ENCODE results near the gene TMEM145. TPM values are rescaled to one million over a fixed set of nuclear protein-coding genes. Genes with fewer than 3 reads are reported as not detected.
"Not testable (repeated sequence)": the region's sequence is repeated elsewhere in the genome, so short reads cannot be mapped to it uniquely, and the experiment has no call there.

TMEM145 gene
- polyA plus RNA-seq, 1 donor (not counting 4 experiments of a cell fraction or from before 2014, with no cell fraction given): not detected

DNA sequence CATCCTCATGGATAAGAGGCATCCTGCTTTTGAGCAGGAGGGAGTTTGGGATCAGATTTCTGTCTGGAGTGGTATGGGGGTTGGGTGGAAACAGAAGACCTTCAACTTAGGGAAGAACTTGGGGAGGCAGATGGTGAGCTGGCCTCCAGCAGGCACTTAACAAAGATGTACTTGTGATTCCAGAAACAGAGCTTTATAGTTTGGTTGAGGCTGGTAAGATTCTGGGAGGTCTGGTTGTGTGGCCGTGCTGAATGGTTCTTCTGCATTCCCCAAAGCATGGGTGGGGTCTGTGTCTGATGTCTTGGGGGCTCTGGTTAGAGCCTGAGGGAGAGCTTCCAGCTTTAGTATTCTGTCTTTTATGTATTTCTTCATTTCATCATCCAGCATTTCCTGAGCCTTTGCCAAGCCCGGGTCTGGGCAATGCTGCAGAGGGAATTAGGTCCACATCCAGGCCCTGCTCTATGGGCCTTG lies 17.2 kb downstream of the TMEM145 start:
- H3K27me3 ChIP-seq (ENCODE audit: control insufficient read depth, extremely low read depth, insufficient read depth, low read length): no peaks in the 10 kb centered on the region
- peaks cover 17% of the 10 kb centered on the region for H3K79me2 ChIP-seq (ENCODE audit: control insufficient read depth, insufficient read depth, low read length)
- TF ChIP-seq EZH2 (IDR thresholded peaks at IDR 0.05; ENCODE audit: low read length): no peak
- TF ChIP-seq, protein P1, sequence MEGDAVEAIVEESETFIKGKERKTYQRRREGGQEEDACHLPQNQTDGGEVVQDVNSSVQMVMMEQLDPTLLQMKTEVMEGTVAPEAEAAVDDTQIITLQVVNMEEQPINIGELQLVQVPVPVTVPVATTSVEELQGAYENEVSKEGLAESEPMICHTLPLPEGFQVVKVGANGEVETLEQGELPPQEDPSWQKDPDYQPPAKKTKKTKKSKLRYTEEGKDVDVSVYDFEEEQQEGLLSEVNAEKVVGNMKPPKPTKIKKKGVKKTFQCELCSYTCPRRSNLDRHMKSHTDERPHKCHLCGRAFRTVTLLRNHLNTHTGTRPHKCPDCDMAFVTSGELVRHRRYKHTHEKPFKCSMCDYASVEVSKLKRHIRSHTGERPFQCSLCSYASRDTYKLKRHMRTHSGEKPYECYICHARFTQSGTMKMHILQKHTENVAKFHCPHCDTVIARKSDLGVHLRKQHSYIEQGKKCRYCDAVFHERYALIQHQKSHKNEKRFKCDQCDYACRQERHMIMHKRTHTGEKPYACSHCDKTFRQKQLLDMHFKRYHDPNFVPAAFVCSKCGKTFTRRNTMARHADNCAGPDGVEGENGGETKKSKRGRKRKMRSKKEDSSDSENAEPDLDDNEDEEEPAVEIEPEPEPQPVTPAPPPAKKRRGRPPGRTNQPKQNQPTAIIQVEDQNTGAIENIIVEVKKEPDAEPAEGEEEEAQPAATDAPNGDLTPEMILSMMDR (optimal IDR thresholded peaks at IDR 0.05 in 1 of 3, IDR thresholded peaks at IDR 0.05 in 1 of 3, conservative IDR thresholded peaks at IDR 0.05 in 1 of 3; ENCODE audit: extremely low read depth in 1 of 3, insufficient read depth in 2 of 3, low read length in 3 of 3): no peak
- H3K9me1 ChIP-seq (ENCODE audit: control insufficient read depth, extremely low read depth, insufficient read depth, low read length): no peaks in the 10 kb centered on the region
- FAIRE-seq: no peak
- peaks cover 12% of the 10 kb centered on the region for H3K4me1 ChIP-seq (ENCODE audit: control insufficient read depth, extremely low read depth, insufficient read depth, low read length)
- H3K9me3 ChIP-seq (ENCODE audit: control insufficient read depth, low read depth, low read length): no peaks in the 10 kb centered on the region
- dilution Hi-C loops (cut with MboI; ENCODE audit: extremely low pct_ligation_motif_present, low sequenced_read_pairs): no loop called here
- DNase-seq (ENCODE audit: low read depth, low spot score): no peak
- H3K36me3 ChIP-seq (ENCODE audit: control insufficient read depth in 2 of 2, extremely low read depth in 1 of 2, insufficient read depth in 2 of 2, low read length in 2 of 2): no peaks in the 10 kb centered on the region
- H3K4me2 ChIP-seq (ENCODE audit: control insufficient read depth, extremely low read depth, insufficient read depth, low read depth, low read length): no peak overlapping the region
- H3K4me3 ChIP-seq (ENCODE audit: control insufficient read depth in 2 of 3, extremely low read depth in 1 of 3, insufficient read depth in 2 of 3, low read depth in 1 of 3, low read length in 3 of 3): no peak overlapping the region
- no peak overlapping the region for H3K9ac ChIP-seq (ENCODE audit: control insufficient read depth, extremely low read depth, insufficient read depth, low read length)
- no peaks in the 10 kb centered on the region for H4K20me1 ChIP-seq (ENCODE audit: control insufficient read depth, extremely low read depth, insufficient read depth, low read length)
- no peak overlapping the region for H3K27ac ChIP-seq (ENCODE audit: control insufficient read depth, insufficient read depth, low read length)
- H2AFZ ChIP-seq (ENCODE audit: control insufficient read depth, low read length): no peak overlapping the region

DNA sequence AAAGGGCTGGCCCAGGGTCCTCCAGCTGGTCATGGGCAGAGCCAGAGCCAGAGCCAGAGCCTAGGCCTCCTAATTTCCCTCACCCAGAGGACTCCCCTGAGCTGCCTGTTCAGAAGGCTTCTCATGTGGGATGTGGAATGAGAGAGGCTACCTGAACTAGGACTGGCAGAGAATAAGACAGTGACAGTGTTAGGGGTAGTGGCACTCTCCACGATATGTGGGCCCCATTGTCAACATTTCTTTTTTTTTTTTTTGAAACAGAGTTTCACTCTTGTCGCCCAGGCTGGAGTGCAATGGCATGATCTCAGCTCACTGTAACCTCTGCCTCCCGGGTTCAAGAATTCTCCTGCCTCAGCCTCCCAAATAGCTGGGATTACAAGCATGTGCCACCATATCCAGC lies 18.2 kb downstream of the TMEM145 start:
- dilution Hi-C loops (cut with MboI; ENCODE audit: extremely low pct_ligation_motif_present, low sequenced_read_pairs); DNase-seq (ENCODE audit: low read depth, low spot score); H4K20me1 ChIP-seq (ENCODE audit: control insufficient read depth, extremely low read depth, insufficient read depth, low read length); H3K27me3 ChIP-seq (ENCODE audit: control insufficient read depth, extremely low read depth, insufficient read depth, low read length); H3K9me1 ChIP-seq (ENCODE audit: control insufficient read depth, extremely low read depth, insufficient read depth, low read length); FAIRE-seq; H3K4me2 ChIP-seq (ENCODE audit: control insufficient read depth, extremely low read depth, insufficient read depth, low read depth, low read length); H2AFZ ChIP-seq (ENCODE audit: control insufficient read depth, low read length); H3K4me3 ChIP-seq (ENCODE audit: control insufficient read depth in 2 of 3, extremely low read depth in 1 of 3, insufficient read depth in 2 of 3, low read depth in 1 of 3, low read length in 3 of 3); H3K9me3 ChIP-seq (ENCODE audit: control insufficient read depth, low read depth, low read length); H3K36me3 ChIP-seq (ENCODE audit: control insufficient read depth in 2 of 2, extremely low read depth in 1 of 2, insufficient read depth in 2 of 2, low read length in 2 of 2); H3K27ac ChIP-seq (ENCODE audit: control insufficient read depth, insufficient read depth, low read length); H3K9ac ChIP-seq (ENCODE audit: control insufficient read depth, extremely low read depth, insufficient read depth, low read length); H3K4me1 ChIP-seq (ENCODE audit: control insufficient read depth, extremely low read depth, insufficient read depth, low read length): not testable (repeated sequence)
- H3K79me2 ChIP-seq (ENCODE audit: control insufficient read depth, insufficient read depth, low read length): peaks cover 11% of the 10 kb centered on the region

DNA sequence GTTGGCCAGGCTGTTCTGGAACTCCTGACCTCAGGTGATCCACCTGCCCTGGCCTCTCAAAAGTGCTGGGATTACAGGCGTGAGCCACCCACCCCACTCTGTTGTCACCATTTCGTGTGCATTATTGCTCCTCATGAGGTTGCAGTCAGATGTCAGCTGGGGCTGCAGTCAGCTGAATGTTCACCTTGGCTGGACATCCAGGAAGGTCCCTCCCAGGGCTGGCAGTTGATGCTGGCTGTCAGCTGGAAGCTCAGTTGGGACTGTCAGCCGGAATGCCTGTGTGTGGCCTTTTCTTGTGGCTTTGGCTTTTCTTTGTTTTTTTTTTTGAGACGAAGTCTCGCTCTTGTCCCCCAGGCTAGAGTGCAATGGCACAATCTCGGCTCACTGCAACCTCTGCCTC lies 18.9 kb downstream of the TMEM145 start:
- Histone ChIP-seq H3K36me3 (ENCODE audit: control insufficient read depth in 2 of 2, extremely low read depth in 1 of 2, insufficient read depth in 2 of 2, low read length in 2 of 2) (peaks cover 3 to 5% of the 10 kb centered on the region in 2 experiments), H3K4me2 (ENCODE audit: control insufficient read depth, extremely low read depth, insufficient read depth, low read depth, low read length) (no peak overlapping the region), H3K4me3 (ENCODE audit: control insufficient read depth in 2 of 3, extremely low read depth in 1 of 3, insufficient read depth in 2 of 3, low read depth in 1 of 3, low read length in 3 of 3) (no peak overlapping the region), H3K9me1 (ENCODE audit: control insufficient read depth, extremely low read depth, insufficient read depth, low read length) (no peaks in the 10 kb centered on the region), H4K20me1 (ENCODE audit: control insufficient read depth, extremely low read depth, insufficient read depth, low read length) (no peaks in the 10 kb centered on the region), H3K9ac (ENCODE audit: control insufficient read depth, extremely low read depth, insufficient read depth, low read length) (no peak overlapping the region), H3K27ac (ENCODE audit: control insufficient read depth, insufficient read depth, low read length) (no peak overlapping the region), H3K27me3 (ENCODE audit: control insufficient read depth, extremely low read depth, insufficient read depth, low read length) (no peaks in the 10 kb centered on the region), H2AFZ (ENCODE audit: control insufficient read depth, low read length) (no peak overlapping the region), H3K4me1 (ENCODE audit: control insufficient read depth, extremely low read depth, insufficient read depth, low read length) (peaks cover under 1% of the 10 kb centered on the region), H3K79me2 (ENCODE audit: control insufficient read depth, insufficient read depth, low read length) (peaks cover 5% of the 10 kb centered on the region), H3K9me3 (ENCODE audit: control insufficient read depth, low read depth, low read length) (no peaks in the 10 kb centered on the region)
- dilution Hi-C loops (cut with MboI; ENCODE audit: extremely low pct_ligation_motif_present, low sequenced_read_pairs): no loop called here
- DNase-seq (ENCODE audit: low read depth, low spot score) (no peak), FAIRE-seq (no peak)
- no peak for TF ChIP-seq EZH2 (IDR thresholded peaks at IDR 0.05; ENCODE audit: low read length)
- TF ChIP-seq, protein P1 (optimal IDR thresholded peaks at IDR 0.05 in 1 of 3, IDR thresholded peaks at IDR 0.05 in 1 of 3, conservative IDR thresholded peaks at IDR 0.05 in 1 of 3; ENCODE audit: extremely low read depth in 1 of 3, insufficient read depth in 2 of 3, low read length in 3 of 3): no peak

Measured in keratinocyte (primary cell).